GM12801 (cell line): Measurements from ENCODE around the gene RNF138.

Experiments
- CTCF ChIP-seq: IDR thresholded peaks from one replicate; pipeline ENCODE4 v1.5.1; 2011; ENCODE audit warnings: control low read depth; ENCODE audit not compliant: insufficient read length; ENCODE audit errors: extremely low read depth

Gene RNF138

GRCh38 chr18:32060026-32060425 is 31.6 kb upstream of the RNF138 start:
- TF ChIP-seq CTCF = no peak

GRCh38 chr18:32067375-32068167 is 24.1 kb upstream of the RNF138 start:
- TF ChIP-seq CTCF = no peak

GRCh38 chr18:32072321-32072720 is 19.4 kb upstream of the RNF138 start:
- TF ChIP-seq CTCF = no peak

- no peak for TF ChIP-seq CTCF
These were observed 17.5 kb upstream of the RNF138 start for GRCh38 chr18:32074206-32074605.

- no peak for TF ChIP-seq CTCF
These were observed 12.8 kb upstream of the RNF138 start for GRCh38 chr18:32078845-32079244.

GRCh38 chr18:32081881-32082280 is 9.8 kb upstream of the RNF138 start:
- no peak for TF ChIP-seq CTCF

GRCh38 chr18:32083781-32084180 is 7.9 kb upstream of the RNF138 start:
- TF ChIP-seq CTCF = no peak
